Occipital lobe (tissue), 2 donors: ENCODE data around the gene BCL2L15. TPM values are rescaled to one million over a fixed set of nuclear protein-coding genes. Genes with fewer than 3 reads are reported as not detected.

ENCODE experiments used
- DNase-seq: peaks from one replicate; lab custom pipeline; 2025; lab: John Stamatoyannopoulos, UW
- total RNA-seq: library from RNA; depleted of rRNA; stranded (reverse); fragments of >200 nt; gene quantifications from one replicate; pipeline ENCODE4 v1.2.3, GENCODE V29; 2014

BCL2L15 gene
- total RNA-seq, 1 donor from 2014 or later: 1.4 TPM

DNA sequence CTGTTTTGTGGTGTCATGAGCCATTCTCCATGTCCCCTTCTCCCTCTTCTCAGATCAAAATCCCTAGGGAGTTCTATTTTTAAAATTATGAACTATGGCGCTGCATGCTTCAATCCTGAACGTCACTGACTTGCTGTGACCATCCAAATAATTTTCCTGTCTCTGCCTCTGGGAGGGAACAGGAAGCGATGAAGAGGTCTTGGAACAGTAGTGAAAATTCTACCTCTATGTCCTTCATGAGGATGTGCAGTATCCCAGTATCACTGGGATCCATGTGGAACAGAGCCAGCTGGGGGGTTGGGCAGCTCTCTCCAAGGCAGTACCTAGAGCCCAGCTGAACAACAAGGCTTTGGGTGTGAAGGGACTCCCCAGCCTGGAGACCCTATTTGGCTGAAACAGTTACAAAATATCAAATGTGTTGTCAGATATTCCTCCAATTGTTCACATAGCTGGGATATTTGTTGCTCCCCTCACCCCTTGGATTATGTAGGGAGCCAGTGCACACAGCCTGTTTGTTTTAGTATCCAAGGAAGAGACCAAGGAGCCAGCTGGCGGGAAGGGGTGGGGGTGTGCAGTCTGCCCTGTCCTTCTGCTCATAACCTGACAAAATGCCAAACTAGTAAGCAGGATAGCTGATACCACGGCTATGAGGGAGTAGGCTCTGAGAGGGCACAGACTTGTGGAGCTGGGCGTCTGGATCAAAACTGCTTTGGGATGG, 25.4 kb upstream of the BCL2L15 start:
- no peak for DNase-seq

DNA sequence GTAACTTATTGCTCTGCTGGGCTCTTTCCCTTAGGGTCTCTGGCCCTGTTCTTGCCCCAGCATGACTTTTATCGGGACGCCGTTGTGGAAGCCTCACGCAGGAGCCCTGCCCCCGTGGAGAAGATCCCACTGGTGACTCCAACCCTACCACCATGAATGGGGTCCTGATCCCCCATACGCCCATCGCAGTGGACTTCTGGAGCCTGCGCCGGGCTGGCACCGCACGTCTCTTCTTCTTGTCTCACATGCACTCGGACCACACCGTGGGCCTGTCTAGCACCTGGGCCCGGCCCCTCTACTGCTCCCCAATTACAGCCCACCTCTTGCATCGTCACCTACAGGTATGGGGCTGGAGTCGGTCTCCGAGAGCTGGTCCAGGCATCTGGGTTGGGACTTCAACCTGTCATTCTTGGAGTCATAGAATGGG, 18.1 kb upstream of the BCL2L15 start:
- no peak for DNase-seq

DNA sequence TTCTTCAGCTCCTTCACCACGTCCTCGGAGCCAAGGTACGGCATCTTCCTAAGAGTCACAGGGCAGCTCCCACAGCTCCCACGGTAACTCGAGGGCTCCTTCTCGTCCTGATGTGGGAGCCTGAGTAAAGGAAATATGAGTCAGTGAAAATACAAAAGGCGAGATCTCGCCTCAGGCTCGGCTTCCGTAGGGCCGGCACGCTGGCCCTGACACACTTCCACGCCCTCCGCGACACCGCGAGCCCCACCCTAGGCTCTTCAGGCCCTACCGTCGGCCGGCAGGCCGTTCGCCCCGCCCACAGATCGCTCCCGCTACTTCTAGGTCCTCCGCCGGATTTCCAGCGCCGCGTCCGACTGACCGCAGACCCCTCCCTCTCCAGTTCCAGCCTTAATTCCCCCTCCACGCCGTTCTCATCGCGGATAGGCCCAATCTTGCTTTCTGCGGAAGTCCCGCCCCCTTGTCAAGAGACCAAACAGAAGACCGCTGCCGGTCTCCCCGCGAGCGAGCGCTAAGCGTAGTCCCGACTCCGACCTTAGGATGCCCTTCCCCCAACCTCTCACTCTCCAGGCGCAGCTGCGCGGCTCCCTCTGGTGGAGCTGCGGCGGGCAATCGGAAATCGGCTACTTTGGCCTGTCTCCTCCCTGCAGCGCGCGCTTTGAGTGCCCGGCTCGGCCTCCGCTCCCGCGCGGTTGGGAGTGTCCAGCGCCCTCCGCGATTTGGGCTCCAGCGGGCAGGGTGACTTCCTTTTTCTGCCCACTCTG, 17.5 kb upstream of the BCL2L15 start, which contains the start of the genes AP4B1 and DCLRE1B:
TSS of gene AP4B1 (minus strand) at position 126 of the 761 bp plus-strand sequence. CDS start at position 44, 82 bp downstream.
TSS of gene DCLRE1B (plus strand) at position 653 of the 761 bp plus-strand sequence. CDS start 261 bp downstream, outside the sequence.
- DNase-seq: peak; percentile 98

DNA sequence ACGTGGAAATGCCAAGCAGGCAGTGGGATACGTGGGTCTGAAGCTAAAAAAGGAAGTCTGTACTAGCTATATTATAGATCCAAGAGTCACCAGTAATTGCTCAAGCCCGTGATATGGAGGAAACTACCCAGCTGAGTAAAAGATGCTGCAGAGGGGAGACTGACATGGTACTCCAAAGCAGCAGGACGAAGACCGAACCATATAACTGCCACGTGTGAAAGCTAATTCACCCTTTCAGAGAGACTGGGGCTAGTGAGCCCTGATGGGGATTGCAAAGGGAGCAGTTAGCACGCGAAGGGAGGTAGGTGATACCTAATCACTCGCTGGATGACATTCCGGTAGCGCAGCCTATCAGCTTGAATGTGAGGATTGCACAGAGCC, 16.9 kb upstream of the BCL2L15 start:
- DNase-seq: peak; percentile 79

DNA sequence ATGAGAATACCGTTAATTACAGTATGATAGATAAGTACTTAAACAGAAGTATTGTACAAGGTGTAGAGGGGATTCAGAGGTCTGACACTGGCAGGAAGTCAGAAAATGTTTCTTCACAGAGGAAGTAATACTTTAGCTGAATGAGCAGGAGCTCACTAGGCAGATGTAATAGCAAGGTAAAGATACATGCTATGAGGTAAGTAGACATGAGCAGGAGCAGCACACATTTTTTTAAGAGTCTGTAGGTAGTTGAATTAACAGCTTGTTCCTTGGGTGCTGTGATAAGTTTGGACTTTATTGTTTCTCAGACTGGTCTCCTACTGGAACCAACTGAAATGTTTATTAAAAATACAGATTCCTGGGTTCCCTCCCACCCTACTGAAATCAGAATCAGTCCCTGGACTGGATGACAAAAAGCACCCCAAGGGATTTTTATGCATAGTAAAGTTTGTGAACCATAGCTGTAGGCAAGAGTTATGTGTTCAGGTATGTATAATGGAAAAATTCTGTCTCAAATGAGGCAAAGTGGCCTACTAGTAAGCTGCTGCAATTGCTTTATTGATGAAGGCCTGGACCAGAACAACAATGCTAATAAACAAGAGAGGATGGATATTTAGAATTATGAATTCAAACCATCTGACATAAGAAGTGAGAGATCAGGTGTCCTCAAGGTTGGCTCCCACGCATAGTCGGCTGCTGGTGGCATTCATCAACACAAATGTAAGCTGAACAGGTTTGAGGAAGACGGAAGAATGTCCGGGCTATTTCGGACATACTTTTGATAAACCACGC, 16.3 kb upstream of the BCL2L15 start:
- DNase-seq: no peak

DNA sequence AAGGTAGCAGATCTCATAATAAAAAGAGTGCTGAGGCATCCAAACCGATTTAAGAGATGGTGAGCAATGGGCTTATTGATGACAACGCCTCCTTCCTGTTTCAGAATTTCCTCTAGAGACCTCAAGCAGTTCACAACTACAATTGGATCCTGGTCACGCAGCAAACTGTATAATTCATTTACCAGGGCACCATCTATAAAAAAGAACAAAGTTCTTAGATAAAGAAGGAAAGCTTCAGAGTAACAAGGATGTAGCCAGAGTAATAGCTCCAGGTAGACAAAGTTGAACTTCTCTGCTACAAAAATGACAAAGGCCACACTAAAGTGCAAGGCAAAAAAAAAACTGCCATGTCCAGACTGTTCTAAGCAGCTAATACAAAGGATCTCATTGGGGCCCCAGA, 13.8 kb upstream of the BCL2L15 start:
- DNase-seq: no peak

DNA sequence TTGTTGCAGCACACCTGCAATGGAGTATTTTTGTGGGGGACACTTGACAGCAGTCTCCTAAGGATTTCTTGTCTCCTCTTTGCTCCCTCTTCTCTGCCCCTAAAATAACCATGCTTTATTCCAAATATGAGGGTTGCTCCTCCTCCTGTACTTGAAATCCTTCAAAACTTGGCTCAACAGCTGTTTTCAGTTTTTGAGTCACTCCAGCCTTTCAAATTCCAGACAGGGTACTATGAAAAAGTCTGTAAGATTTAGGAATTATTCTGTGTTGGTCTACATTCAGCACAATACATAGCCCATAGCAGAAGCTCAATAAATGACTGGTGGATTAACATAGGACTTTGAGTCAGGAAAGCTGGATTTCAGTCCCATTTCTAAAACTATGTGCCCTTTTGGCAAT, 11.7 kb upstream of the BCL2L15 start:
- no peak for DNase-seq

DNA sequence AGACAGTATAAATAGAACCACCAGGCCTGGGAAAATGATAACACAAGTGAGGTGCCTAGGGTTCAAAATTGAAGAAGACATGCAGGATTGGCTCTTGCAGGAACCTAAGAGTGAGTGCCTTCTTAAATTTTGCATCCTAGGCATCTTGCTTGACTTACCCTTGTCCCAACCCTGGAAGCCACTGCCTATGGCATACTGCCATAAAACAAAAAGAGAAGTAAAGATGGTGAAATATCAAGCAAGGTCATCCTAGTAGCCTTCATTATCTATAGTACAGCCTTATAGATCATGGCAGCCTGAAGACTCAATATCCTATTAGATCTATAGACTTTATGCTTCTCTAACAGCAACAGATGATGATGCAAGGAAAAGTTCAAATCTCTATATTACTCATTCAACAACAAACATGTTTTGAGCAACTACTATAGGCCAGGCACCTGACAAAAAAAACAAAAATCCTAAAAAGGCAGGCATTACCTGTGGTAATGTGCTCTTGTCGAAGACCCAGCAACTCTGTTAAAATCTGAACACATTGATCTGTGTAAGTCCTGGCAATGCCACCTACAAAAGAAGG, 10.9 kb upstream of the BCL2L15 start:
- DNase-seq: no peak

DNA sequence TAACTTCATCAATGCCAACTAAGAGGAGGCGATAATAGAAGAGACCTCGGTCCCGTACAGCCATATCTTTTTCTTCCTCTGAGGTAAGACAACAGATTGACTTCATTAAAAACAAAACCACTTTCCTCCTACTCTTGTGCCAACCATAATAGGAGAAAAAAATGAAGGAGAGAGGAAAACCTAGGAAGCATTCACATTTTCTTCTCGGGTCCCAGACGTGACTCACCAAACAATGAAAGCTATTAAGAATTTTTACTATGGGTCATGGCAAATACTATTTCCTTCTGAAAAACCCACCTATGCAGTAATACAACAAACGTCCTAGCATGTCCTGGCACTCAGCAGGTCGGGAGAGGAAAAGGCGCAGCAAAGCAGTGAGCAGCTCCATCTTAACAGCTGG, 8.6 kb upstream of the BCL2L15 start:
- DNase-seq: no peak

DNA sequence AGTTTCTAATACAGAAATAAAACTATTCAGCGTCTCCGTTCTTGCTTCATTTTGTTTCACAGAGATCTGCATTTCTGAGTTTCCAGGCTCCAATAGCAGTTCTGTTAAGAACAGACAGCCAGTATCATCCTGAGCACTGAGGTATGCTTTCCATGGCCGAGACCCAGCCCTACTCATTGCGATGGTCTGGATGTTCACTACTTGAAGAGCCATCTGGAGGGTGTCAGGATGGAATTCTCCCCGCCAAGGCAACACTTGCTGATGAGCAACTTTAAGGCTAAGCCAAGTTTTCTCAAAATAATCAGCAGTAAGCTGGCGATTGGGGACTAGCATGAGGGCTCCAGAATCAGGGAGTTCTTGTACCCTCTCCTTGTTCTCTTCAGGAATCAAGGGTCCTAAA, 7.7 kb upstream of the BCL2L15 start:
- DNase-seq: no peak

DNA sequence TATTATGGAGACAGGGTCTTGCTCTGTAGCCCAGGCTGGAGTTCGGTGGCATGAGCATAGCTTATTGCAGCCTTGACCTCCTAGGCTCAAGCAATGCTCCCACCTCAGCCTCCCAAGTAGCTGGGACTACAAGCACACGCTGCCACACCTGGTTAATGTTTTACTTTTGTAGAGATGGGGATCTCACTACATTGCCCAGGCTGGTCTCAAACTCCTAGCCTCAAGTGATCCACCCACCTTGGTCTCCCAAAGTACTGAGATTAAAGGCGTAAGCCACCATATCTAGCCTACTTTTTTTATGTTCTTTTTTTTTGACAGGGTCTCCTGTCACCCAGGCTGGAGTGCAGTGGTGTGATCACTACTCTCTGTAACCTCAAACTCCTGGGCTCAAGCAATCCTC, 5.9 kb upstream of the BCL2L15 start:
- DNase-seq: no peak

DNA sequence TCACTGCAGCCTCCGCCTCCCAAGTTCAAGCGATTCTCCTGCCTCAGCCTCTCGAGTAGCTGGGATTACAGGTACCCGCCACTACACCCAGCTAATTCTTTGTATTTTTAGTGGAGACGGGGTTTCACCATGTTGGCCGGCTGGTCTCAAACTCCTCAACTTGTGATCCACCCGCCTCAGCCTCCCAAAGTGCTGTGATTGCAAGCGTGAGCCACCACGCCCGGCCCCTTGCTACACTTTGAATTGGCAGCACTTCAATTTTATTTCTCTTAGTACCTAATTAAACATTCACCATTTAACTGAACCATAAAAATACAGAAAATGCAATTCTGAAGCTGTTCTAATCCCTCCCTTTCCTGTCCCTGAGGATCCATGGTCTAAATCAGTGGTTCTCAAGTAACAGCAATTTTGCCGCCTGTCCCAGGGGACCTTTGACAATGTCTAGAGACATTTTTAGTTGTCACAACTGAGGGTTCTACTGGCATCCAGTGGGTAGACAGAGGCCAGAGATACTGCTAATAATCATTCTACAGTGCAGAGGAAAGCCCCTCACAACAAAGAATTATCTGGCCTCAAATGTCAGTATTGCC, 4.3 kb upstream of the BCL2L15 start:
- no peak for DNase-seq

DNA sequence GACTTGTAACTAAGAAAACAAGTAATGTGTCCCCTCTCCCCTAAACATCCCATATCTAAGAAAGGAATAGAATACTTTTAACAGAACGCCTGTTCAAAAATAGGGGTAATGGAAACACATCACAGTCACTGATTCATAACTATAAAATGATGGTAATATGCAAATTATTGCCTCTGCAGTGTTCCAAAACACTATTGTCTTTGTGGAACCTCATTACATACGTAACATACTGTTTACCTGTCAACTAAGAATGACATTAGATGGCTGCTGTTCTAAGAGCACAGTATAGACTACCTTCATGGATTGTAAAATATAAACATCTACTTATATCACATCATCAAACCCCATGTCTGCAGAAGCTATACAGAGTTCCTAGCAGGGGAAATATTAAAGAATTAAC, 3.4 kb upstream of the BCL2L15 start:
- DNase-seq: no peak

DNA sequence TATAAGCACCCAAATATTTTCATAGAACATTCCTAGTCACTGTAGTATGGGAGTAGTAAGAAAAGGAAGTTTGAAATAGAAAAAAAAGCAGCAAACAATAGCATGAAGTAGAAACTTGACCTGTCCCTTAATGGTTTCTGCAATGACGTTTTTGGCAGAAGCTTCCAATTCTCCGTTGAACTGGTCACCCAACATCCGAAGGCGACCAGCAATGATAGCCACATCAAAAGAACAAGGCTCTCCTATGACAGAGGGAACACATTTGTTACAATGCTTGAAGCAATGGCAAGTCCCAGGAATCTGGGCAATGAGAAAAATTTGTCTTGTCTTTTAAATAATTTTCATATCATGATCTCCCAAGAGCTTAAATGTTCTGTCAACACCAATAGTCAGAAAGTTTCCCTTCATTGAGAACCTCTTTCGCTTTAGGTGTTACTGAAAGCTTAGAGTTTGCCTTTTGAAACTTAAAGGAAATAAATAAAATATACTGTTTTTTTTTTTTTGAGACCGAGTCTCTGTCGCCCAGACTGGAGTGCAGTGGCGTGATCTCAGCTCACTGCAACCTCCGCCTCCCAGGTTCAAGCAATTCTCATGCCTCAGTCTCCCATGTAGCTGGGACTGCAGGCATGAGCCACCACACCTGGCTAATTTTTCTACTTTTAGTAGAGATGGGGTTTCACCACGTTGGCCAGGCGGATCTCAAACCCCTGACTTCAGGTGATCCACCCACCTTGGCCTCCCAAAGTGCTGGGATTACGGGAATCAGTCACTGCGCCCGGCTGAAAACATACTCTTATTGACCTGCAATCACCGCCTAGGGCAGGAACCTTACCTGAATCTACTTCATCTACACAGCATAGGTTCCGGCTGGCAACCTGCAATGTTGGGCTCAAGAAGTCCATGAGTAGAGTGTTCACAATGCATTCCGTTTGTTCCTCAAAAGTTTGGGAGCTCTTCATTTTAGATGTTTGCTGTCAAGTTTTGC, 672 bp downstream of the BCL2L15 start:
- DNase-seq: no peak

DNA sequence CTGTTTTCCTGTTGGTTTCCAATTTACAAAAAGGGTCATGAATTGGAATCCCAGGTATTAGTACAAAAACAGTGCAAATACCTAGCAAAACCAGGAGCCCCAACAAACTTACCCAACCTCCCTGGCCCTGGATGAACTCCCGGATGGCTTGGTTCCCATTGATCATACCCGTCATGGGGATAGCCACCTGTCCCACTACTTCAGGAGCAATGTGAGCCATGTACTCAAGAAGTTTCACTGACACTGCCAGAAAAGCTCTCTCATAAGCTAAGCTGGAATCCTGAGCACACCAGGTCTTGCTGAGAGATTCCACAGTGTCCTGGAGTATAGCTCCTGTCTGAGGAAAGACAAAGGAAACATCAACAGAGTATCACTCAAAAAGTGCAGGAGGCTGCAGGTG, 5.7 kb downstream of the BCL2L15 start:
- no peak for DNase-seq

DNA sequence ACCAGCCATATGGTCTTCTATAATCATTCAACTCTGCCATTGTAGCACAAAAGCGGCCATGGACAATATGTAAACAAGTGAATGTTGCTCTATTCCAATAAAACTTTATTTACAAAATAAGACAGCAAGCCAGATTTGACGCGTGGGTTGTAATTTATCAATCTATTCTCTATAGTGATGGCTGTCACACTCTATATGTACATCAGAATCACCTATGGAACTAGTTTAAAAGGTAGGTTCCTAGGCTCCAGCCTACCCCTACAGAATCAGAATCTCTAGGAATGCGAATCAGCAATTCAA, 7.7 kb downstream of the BCL2L15 start:
- no peak for DNase-seq

DNA sequence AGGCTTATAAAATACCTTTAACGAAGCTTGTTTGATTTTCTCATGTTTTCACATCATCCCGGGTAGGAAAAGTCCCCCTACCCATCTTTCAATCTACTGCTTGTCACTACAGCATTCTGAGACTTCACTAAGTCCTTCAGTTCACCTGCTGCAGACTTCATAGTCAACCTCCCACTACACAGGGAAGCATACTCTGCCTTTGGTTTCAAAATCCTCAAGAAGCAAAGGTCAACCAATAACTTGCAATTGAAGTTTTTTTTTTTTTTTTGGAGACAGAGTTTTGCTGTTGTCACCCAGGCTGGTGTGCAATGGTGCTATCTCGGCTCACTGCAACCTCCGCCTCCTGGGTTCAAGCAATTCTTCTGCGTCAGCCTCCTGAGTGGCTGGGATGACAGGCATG, 11.2 kb downstream of the BCL2L15 start:
- no peak for DNase-seq

DNA sequence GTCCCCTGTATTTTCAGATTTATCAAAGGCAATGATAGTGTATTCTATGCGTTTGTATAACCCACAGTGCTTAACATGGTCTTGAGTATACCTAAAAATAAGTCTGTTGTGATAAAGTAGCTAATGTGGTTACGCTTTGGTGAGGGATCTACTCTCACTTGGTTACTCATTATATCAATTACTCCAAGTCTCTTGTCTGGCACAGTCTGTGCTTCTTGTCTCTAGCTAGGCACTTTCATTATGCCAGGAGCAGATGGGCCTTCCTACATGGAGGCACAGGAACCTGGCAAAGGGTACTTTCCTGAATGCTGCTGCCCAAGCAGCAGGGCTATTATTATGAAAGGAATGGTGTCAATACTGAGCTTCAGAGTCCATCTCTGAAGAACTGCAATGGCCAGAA, 11.7 kb downstream of the BCL2L15 start:
- no peak for DNase-seq

DNA sequence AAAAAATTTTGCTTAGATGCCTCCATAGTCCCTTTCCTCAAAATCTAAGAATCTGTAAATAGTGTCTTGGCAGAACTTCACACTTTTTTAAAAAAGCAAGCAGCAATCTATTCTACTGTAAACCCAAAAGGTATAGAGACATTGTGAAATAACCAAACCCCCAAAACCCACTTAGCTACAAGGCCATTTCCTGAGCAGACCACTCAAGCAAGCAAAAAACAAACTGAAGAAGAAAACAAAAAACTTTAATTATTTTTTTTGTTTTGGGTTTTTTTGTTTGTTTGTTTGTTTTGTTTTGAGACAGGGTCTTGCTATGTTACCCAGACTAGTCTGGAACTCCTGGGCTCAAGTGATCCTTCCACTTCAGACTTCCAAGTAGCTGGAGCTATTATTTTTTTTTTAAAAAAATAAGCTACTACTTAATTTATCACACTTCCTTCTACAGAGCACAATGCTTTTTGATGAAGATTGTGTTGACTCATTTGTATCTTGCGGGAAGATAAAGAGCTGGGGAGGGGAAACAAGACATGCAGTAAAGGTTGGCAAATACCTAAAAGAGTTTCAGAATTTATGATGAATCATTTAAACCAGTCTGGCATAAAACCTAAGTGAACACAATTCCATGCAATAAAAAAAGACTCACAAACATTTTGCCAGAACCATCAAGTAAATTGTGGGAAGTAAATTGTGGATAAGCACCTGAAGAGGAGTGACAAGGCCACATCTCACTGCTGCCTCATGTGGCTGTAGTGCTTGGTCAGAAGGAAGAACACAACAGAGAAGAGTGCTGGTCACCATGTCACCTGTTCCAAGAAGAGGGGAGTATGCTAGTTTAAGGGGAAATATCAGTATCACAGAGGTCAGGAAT, 13.1 kb downstream of the BCL2L15 start:
- DNase-seq: no peak
